NCI-H1092 treated with DMSO at 0.1 percent for 48 hours (cell line): ENCODE data around the gene TCF3.
"Not testable (repeated sequence)": the region's sequence is repeated elsewhere in the genome, so short reads cannot be mapped to it uniquely, and the experiment has no call there.

Source experiments
- DNase-seq: peaks from one replicate; lab custom pipeline; 2025; lab: John Stamatoyannopoulos, UW

The TCF3 gene

DNA sequence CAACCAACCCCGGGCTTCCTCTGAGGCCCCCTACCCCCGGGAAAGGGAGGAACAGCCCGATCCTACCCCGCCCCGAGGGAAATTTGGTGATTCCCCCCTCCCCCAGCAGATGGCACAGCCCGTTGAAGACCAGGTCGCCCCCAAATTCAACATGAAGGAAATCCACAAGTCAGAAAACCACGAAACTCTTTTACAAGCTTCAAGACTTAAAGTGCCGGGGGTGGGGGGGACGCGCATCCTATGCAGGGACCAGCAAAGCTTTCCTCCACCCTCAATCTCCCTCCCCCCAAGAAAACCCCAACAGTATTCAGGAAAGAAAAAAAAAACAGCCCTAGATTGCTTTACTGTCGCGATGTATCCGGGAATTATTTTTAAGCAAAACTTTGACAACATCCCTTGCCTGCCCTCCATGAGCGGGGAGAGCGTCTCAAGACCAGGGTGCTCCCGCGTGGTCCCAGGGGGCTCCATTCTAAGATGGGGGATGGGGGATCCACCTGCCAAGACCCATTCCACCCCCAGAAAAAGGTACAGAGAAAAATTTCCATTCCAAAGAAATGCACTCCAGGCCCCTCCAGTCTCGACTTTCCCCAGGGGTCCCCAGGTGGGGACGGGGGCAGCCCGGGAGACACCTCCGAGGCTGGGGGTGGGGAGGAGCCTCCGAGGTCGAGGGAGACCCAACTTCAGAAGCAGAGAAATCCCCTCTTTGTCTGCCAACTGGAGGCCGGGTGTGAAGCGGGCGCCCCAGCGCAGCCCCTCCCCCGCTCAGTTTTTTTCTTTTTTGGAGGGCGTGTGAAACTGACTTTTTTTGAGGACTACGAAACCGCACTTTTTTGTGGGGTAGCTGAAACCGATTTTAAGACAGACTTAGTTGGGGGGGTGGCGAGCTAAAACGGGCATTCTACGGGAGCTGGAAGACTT is 1.5 kb downstream of the TCF3 start:
- DNase-seq, result no peak

DNA sequence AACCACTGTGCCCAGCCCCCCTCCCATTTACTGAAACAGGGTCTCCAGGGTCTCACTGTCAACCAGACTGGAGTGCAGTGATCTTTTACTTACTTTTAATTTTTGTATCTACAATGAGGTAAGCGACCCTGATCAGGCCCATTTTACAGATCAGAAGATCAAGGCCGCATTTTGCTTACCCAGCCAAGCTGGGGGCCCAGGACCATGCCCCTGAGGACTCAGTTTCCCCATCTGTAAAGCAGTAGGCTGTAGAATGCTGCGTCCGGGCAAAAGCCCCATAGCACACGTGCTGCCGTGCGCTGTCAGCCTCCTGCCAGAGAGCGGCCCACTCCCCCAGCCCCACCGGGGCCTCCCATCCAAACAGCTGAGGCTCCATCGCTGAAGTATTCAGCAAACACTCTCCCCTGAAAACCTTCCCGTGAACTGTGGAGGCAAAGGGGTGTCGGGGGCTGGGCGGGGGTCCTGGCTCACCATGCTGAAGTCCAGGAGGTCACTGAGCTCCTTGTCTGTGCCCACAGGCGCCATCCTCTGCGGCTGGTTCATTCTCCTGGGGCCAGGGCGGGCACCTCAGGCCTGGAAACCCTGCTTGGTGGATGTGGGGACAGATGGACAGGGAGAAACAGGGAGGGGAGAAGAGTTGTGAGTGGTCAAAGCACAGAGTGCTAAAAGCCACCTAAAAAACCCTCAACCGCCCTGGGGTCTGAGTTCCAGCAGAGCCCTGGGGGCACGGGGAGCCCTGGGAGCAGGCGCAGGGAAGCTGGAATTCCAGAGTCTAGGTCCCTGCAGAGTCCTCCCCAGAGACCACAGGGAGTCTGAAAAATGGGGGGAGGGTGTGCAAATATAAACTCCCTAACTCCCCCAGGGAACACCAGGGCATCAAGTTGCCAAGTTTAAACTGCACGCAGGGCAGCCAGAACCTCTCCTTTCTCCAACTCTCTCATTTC is 2.4 kb downstream of the TCF3 start:
- DNase-seq, result no peak

DNA sequence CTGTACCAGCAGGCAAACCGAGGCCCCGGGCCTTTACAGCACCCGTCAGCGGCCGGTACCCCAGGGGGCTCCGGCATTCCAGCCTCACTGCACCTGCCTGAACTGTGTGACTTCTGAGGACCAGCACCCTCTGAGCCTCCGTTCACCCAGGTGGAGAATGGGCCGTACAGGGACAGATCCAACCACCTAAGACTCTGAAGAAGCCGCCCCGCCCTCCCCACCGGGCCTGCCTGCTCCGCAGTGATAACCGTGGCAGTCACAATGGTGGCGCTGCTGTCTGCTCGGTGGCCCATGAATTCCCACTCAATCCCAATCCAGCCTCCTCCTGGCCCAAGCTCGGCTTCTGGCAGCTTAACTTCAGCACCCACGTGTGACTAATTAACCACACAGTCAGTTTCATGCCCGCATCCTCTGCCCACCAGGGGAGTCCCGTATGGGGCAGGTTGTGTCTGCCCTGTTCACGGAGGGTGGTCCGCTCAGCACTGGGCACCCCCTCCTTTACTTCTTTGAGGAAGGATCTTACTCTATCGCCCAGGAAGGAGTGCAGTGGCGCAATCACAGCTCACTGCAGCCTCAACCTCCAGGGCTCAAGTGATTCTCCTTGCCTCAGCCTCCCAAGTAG is 3.4 kb downstream of the TCF3 start:
- no peak for DNase-seq

DNA sequence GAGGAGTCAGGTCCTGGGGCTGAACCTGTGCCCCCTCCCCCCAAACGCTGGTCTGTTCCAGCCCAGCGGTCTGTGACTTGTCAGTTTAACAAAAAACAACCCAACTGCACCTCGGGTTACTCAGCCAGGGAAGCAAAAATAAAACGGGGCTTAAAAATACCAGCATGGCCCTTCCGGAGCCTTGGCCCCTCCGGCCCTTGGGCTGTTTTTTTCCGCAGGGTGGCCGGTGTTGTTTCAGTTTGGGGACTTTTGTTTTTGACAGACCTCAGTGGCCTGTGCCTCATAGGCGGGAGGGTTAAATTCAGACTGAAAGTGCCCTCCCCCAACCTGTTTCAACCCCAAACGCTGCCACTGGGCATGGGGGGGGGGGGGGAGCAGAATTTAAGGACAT is 4.0 kb downstream of the TCF3 start:
- no peak for DNase-seq

DNA sequence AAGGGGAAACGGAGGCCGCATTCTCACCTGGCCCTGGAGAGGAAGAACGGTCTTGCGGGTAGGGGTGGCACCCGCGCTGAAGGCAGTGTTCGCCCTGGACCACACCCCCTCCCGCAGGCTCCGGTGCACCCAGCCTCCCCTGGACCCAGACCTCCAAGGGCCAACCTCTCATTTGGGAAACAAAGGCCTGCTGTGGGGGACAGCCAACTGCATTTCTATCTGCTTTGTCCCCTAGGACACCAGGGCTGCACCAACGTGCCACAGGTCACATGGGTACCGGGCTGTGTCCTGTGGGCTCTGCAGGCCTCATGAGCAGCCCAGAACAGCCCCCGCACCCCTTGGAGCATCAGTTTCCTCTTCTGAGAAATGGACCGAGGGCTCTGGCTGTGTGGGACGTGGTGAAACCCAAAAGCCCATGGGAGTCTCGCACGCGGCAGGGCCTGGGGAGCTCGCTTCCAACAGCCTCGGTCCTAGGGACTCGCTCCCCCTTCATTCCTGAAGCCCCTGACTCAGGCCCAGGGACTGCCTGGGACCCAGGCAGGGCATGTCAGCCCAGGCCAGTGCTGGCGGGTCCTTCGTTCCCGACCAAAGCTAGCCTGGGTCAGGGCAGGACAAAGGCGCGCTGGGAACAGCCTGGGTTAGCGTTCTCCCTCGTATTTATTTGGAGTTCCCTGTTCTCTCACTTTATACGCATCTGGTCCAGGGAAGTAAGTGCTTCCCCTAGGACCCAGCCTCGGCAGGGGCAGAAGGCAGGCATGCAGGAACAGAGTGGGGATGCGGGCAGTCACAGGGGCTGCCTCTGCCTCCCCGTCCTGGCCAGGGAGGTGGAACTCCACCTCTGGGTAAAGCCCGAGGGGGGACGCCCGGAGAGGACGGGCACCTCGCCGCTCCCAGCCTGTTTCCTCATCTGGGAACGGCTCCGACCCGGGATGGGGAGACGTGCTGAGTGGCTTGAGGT is 4.6 kb downstream of the TCF3 start:
- no peak for DNase-seq

DNA sequence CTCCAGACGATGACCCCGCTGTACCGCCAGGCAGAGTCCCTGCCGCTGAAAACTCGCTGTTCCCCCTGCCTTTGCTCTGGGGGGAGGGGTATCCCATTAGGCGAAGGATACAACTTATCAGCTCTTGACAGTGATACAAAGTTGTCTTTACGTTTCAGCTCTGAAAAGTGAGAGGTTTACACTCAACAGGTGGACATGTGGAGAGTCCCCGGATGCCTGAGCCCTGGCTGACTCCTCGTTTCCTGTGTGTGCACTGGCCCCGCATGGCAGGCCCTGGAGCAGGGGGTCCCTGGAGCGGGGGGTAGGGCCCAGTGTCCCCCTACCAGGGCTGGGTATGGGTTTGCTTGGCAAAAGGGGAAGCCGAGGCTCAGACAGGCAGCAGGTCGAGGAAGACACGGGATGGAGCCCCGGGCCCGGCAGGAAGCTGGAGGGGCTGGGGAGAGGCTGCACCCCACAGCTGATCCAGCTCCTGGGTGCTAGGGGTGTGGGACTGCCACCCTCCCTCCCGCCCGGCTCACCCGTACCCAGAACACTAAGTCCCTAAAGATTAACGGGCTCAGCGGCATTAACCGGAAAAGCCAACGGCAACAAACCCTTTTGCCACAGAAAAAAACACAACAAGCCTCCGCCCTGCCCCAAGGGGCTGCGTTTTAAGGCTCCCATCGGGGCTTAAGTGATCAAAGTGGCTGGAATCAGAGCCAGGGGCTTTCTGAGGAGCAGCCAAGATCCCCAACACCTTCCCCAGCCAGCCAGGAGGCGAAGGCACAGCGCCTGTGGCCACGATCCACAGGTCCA is 5.6 kb downstream of the TCF3 start:
- DNase-seq, result no peak

DNA sequence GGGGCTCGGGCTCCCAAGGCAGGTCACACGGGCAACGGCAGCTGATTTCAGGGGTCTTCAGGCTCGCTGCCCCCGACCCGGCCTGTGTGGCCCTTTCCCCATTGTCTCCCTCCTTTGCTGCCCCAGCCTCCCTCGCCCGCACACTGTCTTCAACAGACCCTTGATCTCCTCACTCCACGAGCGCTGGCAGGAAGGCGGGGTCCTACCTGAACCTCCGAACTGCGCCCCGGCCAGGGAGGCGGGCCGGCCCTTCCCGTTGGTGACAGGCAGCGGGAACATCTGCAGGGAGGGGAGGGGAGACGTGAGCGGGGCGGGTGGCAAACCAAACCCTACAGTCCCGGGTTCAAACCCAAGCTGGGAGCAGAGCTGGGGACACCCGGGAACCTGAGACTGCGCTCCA is 6.3 kb downstream of the TCF3 start:
- no peak for DNase-seq

DNA sequence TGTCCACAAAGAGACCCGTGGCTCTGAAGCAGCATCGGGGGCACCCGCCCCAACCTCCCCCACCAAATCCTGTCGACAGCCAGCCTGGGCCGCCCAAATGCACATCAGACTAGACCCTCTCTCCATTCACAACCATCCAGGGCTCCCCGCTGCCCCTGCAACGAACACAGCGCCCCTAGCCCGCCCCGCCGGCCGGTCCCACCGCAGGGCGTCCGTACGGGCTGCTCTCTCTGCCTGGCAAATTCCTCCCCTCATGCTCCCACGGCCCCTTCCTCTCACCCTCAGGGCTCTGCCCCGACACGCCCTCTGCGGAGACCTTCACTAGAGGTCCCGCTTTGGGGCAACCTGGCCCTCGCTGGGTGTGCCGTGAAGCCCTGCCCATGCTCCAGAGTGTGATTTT is 7.1 kb downstream of the TCF3 start:
- no peak for DNase-seq

DNA sequence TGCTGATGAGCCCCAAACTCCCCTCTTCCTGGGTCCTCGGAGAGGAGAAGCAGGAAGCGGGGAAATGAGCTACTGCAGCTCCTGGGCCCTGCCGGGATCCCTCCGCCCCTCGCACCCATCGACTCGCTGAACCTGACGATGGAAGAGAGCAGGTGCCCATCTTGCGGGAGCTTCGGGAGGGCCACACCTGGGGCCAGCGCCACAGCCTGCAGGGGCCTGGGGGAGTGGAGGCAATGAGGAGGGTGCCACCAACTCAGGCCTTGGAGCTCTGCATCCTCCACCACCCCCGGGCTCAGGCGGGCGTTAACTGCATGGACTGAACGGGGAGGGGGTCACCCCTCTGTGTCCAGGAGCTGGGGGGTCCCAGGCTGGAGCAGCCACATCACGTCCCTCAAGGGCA is 8.3 kb downstream of the TCF3 start:
- DNase-seq, result no peak

DNA sequence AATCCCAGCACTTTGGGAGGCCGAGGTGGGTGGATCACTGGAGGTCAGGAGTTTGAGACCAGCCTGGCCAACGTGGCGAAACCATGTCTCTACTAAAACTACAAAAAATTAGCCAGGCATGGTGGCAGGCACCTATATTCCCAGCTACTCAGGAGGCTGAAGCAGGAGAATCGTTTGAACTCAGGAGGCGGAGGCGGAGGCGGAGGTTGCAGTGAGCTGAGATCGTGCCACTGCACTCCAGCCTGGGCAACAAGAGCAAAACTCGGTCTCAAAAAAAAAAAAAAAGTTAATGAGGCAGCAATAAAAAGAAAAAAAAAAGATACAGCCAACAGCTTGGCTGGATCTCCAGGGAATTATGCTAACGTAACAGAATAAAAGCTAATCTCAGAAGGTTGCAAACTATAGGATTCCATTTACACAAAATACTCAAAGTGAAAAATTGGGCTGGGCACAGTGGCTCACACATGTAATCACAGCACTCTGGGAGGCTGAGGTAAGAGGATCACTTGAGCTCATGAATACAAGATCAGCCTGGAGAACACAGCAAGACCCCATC is 11.4 kb downstream of the TCF3 start:
- DNase-seq, result not testable (repeated sequence)

DNA sequence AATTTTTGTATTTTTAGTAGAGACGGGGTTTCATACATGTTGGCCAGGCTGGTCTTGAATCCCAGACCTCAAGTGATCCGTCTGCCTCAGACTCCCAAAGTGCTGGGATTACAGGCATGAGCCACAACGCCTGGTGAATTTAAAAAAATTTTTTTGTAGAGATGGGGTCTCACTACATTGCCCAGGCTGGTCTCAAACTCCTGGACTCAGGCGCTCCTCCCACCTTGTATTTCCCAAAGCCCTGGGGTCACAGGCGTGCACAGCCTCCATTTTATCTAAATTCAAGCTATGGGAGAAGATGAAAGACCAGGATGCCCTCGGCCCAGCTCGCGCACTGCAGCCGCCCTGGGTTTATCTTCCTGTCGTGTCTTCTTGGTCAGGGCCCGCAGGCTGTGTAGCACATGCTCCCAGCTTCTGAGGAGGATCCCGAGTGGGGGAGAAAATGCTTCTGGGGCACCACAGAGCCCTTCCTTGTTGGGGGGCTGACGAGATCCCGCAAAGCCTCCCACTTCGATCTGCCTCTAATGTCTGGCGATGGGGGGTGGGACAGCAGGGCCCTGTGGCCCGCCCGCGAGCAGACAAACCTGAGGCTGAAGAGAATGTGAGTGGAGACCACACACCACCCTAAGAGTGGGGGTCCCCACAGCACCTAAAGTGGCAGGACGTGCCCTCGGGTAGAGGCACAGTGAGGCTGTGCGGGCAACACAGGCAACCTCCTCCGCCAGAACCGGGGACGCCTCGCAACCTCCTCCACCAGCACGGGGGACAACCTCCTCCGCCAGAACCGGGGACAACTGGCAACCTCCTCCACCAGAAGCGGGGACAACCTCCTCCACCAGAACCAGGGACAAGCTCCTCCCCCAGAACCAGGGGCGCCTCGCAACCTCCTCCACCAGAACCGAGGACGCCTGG is 15.8 kb downstream of the TCF3 start:
- no peak for DNase-seq

DNA sequence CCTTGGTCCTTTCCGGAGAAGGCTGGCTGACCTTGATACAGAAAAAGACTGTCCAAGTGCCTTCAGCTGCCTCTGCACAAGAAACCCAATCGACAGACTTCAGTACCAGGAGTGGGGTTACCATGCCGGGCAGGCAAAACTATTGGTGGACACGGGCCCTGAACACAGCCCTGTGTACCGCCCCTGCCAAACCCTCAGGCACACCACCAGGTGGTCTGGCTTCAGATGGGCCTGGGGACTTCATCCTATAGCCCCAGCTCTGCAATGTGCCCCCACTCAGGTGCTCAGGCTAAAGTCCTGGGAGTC is 17.5 kb downstream of the TCF3 start:
- no peak for DNase-seq

DNA sequence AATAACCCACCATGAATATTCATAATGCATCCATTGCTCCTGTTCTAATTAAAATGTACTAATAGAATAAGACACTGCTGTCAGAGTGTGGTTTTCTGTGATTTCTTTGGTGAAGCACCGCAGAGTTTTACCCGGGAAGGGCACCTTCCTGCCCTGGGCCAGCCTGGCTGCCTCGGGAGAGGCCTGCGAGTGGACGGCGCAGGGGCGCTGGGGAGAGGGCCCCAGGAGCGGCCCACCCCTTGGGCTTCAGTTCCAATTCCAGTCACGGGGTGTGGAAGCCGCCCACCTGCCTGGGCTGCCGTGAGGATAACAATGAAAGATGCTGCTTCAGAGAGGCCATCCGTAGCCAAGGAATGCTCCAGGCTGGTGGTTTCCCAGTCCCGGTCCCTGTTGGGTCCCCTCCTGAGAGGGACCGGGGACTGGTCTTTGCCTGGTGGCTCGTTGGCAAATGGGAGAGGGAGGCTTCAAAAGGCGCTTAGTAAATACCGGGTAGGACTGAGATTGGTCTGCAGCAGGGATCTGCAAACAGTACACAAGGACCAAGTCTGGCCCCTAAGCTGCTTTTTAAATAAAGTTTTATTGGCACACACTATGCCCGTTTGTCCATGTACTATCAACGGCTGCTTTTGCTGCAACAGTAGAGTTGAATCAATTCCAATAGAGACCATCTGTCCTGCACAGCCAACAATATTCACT is 18.0 kb downstream of the TCF3 start:
- DNase-seq, result no peak

DNA sequence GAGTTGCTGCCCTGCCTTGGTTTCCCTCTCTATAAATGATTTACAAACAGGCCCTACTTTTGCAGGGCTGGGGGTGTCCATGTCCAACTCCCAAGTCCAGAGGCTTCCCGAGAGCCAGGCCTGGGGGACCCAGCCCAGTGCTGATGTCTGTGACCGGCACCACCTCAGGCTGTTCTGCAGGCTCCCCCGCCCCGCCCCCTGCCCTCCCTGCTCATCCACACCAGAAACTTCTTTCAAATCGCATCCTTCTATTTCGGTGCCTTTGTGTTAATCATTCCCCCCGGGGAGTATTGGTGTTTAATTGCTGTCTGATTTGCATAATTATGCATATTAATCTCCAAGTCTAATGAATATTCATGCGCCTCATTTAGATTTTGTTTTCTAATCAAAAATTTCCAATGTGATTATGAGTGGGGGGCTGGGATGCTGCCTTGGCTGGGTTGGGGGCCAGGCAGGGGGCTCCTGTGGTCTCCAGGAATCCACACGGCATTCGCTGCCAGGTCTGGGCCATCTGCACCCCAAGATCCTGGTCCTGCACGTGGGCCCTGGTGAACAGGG is 19.1 kb downstream of the TCF3 start:
- no peak for DNase-seq

DNA sequence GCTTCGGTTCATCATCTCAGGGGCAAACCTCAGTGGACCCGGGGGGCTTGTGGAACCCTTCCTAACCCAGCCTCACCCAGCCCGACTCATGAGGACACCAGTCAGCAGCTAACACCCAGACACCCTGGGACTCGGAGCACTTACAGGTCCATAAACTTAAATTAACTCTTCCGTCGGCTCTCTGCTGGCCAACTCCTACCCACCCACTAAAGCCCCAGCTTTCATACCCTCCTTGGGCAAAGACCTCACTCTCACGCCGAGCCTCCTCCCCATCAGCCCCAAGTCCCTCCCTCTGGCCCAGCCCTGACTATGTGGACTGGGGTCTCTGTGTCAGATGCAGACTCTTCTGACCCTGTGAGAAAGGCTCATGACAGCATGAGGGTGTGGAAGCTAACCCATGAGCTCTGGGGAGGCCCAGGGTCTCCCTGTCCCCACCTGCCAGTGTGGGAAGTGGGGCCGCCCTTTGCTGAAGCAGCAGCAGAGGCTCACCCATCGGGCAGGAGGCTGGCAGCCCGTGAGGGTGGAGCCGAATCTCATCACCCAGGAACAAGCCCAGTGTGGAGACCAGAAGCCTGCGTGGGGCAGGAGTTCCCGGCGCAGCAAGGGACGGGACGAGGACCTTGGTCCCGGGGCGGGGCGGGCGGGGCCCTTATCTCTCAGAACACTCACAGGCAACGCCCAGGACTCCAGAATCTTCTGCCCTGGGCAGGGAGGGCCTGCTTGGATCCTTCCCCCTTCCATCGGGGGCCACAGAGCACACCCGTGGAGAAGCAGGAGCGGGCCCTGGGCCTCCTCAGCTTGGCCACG is 19.8 kb downstream of the TCF3 start:
- DNase-seq, result no peak

DNA sequence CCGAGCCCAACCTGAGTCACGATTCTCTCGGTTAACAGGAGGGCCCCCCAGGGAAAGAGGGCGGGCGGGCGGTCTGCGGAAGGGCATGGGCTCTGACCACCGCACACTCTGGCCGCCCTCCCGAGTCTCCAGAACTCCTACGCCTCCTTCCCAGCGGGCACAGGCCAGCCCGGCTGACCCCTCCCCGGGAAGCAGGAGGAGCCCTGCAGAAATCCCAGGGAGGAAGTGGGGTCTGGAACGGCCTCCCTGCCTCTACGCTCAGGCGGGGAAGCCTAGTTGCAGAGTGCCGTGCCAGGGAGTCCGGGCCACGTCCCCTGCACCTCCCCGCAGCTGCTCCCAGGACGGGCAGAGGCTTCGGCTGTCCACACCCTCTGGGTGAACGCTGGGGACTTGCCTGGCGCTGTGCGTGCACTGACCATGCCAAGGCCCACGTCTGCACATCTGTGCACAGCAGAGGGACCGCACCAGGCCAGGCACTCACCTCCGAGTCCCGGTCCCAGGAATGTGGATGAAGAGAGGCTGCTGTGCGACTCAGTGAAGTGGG is 20.8 kb downstream of the TCF3 start:
- DNase-seq, result no peak

DNA sequence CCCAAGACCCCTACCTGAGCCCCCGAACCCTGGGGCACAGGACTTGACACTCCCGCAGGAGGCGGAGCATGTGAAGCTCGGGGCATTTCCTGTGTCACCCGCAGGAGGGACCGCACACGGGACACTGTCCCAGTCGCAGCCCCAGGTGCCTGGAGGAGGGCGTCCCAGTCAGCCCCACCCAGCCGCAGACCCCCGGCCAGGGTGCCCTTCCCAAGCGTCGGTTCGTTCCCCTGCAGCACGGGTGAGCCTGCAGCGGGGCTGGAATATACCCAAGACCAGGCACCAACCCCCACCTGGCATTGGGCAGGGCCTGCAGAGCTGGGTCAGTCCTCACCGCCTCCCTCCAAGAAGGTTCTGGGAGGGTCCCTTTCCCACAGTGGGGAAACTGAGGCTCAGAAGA is 21.6 kb downstream of the TCF3 start:
- DNase-seq, result no peak
